BLaER1 treated with 17β-estradiol and CSF1 and Interleukin-3, amounts not matched to agents 10 nM and 100 nM (cell line): ENCODE results near the gene DOCK1.

ENCODE experiments used
- H3K27ac ChIP-seq, 11 experiments: shearing (Covaris generic); formaldehyde crosslinking; 2 replicates each; pipeline ENCODE4 v1.8.1; 2022
- H3K27me3 ChIP-seq, 11 experiments: shearing (Covaris generic); formaldehyde crosslinking; 2 replicates each; pipeline ENCODE4 v1.8.1; 2022
- H3K36me3 ChIP-seq, 11 experiments: shearing (Covaris generic); formaldehyde crosslinking; 2 replicates each; pipeline ENCODE4 v1.8.1; 2022
- H3K4me1 ChIP-seq, 10 experiments: shearing (Covaris generic); formaldehyde crosslinking; 2 replicates each; pipeline ENCODE4 v1.8.1; 2022
- H3K4me2 ChIP-seq, 11 experiments: shearing (Covaris generic); formaldehyde crosslinking; 2 replicates each; pipeline ENCODE4 v1.8.1; 2022
- H3K4me3 ChIP-seq, 10 experiments: shearing (Covaris generic); formaldehyde crosslinking; 2 replicates each; pipeline ENCODE4 v1.8.1; 2022
- H3K9ac ChIP-seq, 11 experiments: shearing (Covaris generic); formaldehyde crosslinking; 2 replicates each; pipeline ENCODE4 v1.8.1; 2022
- H3K9me3 ChIP-seq, 11 experiments: shearing (Covaris generic); formaldehyde crosslinking; replicated peaks in 1 of 11; 2 replicates each; pipeline ENCODE4 v1.8.1; 2022
- H4K20me1 ChIP-seq, 11 experiments: shearing (Covaris generic); formaldehyde crosslinking; 2 replicates each; pipeline ENCODE4 v1.8.1; 2022
- Cebpa-rat ChIP-seq, 11 experiments: shearing (Covaris generic); IDR thresholded peaks; 2 replicates each; pipeline ENCODE4 v1.8.1; 2022

The DOCK1 gene

DNA sequence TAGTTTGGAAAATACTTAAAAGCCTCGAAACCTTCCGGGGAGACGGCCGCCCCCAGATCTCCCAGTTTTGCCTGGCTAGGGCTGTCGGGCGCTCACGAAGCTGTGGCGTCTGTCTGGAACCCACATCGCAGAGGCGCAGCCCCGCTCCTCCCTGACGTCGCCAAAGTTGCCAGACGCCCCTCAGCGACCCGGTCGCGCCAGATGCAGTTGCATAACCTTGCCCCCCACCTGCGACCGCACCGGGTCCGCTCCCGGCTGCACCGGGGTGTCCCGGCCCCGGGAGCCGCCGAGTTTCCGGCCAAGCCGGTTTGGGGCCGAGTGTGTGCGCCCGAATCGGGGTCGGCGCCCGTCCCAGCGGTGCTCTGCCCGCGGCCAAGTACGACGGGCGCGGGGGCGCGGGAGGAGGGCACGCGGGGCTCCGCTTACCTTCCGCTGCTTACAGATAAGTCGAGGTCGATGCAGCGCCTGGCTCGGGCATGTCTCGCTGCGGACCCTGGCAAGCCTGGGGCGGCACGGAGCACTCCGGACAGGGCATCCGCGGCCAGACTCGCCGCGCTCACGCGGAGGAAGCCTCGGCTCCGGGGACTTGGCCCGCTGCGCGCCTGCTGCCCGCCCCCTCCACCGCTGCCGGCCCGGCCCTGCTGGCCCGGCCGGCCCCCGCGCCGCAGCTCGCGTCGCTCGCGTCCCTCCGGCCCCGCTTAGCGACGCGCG is 290.5 kb downstream of the DOCK1 start:
- no peak overlapping the region for H3K27ac ChIP-seq
- peaks cover 0 to 20% (median 18%) of the 10 kb centered on the region in 10 experiments; a peak in 16 of 20 replicates for H3K4me1 ChIP-seq
- no peaks in the 10 kb centered on the region for H4K20me1 ChIP-seq
- H3K4me2 ChIP-seq = no peak overlapping the region
- no peak overlapping the region for H3K9ac ChIP-seq
- no peaks in the 10 kb centered on the region for H3K36me3 ChIP-seq
- peaks cover 12 to 19% (median 15%) of the 10 kb centered on the region in 11 experiments; a peak in 21 of 22 replicates for H3K9me3 ChIP-seq
- no peak overlapping the region for H3K4me3 ChIP-seq
- peaks cover 11 to 20% (median 18%) of the 10 kb centered on the region in 11 experiments; a peak in 21 of 22 replicates for H3K27me3 ChIP-seq
- TF ChIP-seq Cebpa-rat (IDR thresholded peaks at IDR 0.05) = no peak

DNA sequence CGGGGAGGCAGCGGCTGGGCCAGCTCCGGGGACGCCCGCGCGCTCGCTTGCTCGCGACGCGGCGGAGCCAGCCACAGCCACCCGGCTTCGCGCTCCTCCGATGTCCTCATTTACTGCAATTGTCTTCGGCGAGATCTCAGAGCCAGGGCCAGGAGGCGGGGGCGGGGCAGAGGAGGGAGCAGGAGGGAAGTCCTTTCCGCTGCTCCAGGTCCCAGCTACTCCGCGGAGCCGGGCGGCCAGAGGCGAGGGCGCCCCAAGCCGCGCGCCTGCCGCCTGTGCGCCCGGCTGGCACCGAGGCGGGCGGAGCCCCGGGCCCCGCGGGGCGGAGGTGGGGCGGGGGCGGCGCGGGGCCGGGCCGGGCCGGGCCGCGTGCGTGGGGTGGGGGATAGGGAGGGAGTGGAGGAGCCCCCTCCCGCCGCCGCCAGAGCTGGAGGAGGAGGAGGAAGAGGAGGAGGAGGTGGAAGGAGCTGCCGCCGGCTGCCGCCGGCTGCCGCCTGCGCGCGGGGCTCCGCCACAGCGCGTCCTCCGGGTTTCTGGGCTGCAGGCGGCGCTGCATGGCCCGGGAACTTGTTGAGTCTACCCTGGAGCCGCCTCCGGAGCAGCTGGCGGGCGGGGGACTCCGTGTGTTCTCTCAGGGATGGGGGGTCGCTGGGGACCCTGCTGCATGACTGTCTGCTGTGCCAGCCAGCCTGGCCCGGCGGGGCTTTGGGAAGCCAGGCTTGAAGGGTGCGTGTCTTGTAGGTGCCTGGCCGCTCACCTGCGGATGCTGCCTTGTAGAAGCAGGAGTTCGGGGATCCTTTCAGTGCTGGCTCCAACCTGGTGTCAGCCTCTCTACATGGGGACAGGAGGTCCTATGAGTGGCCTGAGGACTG is 291.3 kb downstream of the DOCK1 start, which contains the start of gene INSYN2A:
Gene INSYN2A (minus strand): TSS at position 310 of the 872 bp plus-strand sequence. CDS start 20,196 bp downstream, outside the sequence.
- no peak within 1 kb of the TSS for H3K4me3 ChIP-seq
- H3K9ac ChIP-seq = no peak within 1 kb of the TSS
- peaks cover 12 to 19% (median 15%) of the 10 kb centered on the region in 11 experiments; a peak in 21 of 22 replicates for H3K9me3 ChIP-seq
- H3K36me3 ChIP-seq = no peaks in the 10 kb centered on the region
- H3K27ac ChIP-seq = no peak within 1 kb of the TSS
- H4K20me1 ChIP-seq = no peaks in the 10 kb centered on the region
- TF ChIP-seq Cebpa-rat (IDR thresholded peaks at IDR 0.05) = no peak
- H3K27me3 ChIP-seq = peaks cover 11 to 20% (median 18%) of the 10 kb centered on the region in 11 experiments; a peak in 21 of 22 replicates
- H3K4me2 ChIP-seq = peak within 1 kb of the TSS in 9 of 11 experiments; percentile 30 to 68 (median 57); a peak in 15 of 22 replicates
- H3K4me1 ChIP-seq = peaks cover 0 to 20% (median 18%) of the 10 kb centered on the region in 10 experiments; a peak in 16 of 20 replicates

DNA sequence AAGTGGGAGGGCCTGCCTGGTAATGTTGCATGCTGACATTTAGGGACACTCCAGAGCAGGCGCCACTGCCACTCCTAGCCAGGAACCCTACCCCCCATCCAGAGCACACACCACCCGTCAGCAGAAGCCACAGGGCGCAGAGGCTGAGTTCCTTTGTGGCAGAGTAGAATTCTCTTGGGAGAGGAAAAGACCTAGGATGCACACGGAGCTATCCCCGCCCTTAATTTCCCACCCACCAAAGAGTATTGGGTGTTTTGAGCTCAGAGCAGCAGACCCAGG is 291.9 kb downstream of the DOCK1 start:
- Histone ChIP-seq H3K9me3 (peaks cover 12 to 19% (median 15%) of the 10 kb centered on the region in 11 experiments; a peak in 21 of 22 replicates), H3K4me1 (peaks cover 0 to 20% (median 18%) of the 10 kb centered on the region in 10 experiments; a peak in 16 of 20 replicates), H3K9ac (no peak overlapping the region), H4K20me1 (no peaks in the 10 kb centered on the region), H3K27ac (no peak overlapping the region), H3K36me3 (no peaks in the 10 kb centered on the region), H3K4me2 (peak overlapping the region in 9 of 11 experiments; percentile 30 to 68 (median 57); a peak in 15 of 22 replicates), H3K27me3 (peaks cover 11 to 20% (median 18%) of the 10 kb centered on the region in 11 experiments; a peak in 21 of 22 replicates), H3K4me3 (no peak overlapping the region)
- no peak for TF ChIP-seq Cebpa-rat (IDR thresholded peaks at IDR 0.05)

DNA sequence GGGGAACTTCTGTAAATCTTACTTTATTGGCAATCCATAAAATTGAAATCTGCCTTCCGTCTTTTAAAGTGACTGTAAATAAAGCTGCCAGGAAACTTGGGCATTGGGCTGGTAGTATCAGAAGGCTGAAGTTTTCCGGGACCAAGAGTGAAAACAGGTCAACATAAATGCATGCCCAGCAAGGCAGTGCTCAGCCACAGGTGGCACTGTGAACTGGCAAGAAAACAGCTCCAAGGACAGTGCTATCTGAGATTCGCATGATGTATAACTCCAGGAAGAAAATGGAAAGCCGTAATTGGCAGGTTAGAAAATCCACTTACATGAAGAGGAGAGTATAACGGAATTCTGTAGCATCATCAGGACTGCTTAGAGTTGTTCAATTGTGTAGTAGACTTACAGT is 293.1 kb downstream of the DOCK1 start:
- TF ChIP-seq Cebpa-rat (IDR thresholded peaks at IDR 0.05) = no peak
- Histone ChIP-seq H3K9ac (no peak overlapping the region), H3K4me2 (peak overlapping the region in 8 of 11 experiments; percentile 35 to 68 (median 58); a peak in 11 of 22 replicates), H4K20me1 (no peaks in the 10 kb centered on the region), H3K4me1 (peaks cover 0 to 20% (median 18%) of the 10 kb centered on the region in 10 experiments; a peak in 16 of 20 replicates), H3K36me3 (no peaks in the 10 kb centered on the region), H3K9me3 (peaks cover 12 to 19% (median 15%) of the 10 kb centered on the region in 11 experiments; a peak in 21 of 22 replicates), H3K4me3 (no peak overlapping the region), H3K27ac (no peak overlapping the region), H3K27me3 (peaks cover 11 to 20% (median 18%) of the 10 kb centered on the region in 11 experiments; a peak in 21 of 22 replicates)

DNA sequence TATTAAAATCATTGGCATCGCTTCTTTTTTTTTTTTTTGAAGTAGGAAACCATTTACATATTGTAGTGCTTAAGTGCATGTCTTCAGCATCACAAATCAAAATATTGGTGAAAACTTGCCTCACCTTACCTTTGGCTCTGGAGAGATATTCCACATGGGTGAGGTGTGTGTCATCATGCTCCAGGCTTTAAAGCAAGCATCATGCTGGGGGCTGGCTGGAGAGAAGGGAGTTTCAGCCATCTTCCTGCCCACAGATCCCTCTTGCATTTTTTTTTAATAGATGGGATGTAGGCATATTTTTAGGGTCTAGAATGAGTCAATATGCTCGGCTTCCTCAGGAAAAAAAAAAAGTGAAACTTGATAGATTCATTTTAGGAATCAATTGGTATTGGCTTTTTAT is 293.5 kb downstream of the DOCK1 start:
- H3K4me3 ChIP-seq = no peak overlapping the region
- no peak for TF ChIP-seq Cebpa-rat (IDR thresholded peaks at IDR 0.05)

DNA sequence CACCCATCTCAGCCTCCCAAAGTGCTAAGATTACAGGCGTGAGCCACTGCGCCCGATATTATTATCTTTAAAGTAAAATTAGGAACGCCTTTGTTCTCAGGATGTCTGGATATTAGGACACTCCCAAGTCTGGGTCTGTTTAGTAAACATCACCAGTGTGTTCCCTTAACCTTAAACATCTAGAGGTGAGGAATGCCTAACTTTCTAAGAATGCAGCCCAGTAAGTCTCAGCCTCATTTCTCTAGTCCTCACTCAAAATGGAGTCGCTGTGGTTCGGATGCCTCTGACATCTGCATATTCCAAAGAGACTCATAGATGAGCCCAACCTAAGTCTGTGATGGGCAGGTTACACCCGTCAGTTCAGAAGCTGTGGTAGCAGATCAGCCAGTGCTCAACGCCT is 295.4 kb downstream of the DOCK1 start:
- H4K20me1 ChIP-seq = no peaks in the 10 kb centered on the region
- TF ChIP-seq Cebpa-rat (IDR thresholded peaks at IDR 0.05) = no peak
- peaks cover 3 to 6% (median 3%) of the 10 kb centered on the region in 11 experiments; a peak in 21 of 22 replicates for H3K27me3 ChIP-seq
- H3K4me3 ChIP-seq = no peak overlapping the region
- H3K36me3 ChIP-seq = no peaks in the 10 kb centered on the region
- no peak overlapping the region for H3K4me2 ChIP-seq
- H3K27ac ChIP-seq = no peak overlapping the region
- peaks cover 5 to 7% (median 6%) of the 10 kb centered on the region in 11 experiments; a peak in 21 of 22 replicates for H3K9me3 ChIP-seq
- no peak overlapping the region for H3K9ac ChIP-seq
- peaks cover 0 to 20% (median 18%) of the 10 kb centered on the region in 10 experiments; a peak in 16 of 20 replicates for H3K4me1 ChIP-seq

More for the DNA sequence above, 293.5 kb downstream of the DOCK1 start:
- H3K4me2 ChIP-seq = no peak overlapping the region
- H4K20me1 ChIP-seq = no peaks in the 10 kb centered on the region
- peaks cover 0 to 20% (median 18%) of the 10 kb centered on the region in 10 experiments; a peak in 16 of 20 replicates for H3K4me1 ChIP-seq
- H3K36me3 ChIP-seq = no peaks in the 10 kb centered on the region
- peaks cover 11 to 20% (median 18%) of the 10 kb centered on the region in 11 experiments; a peak in 21 of 22 replicates for H3K27me3 ChIP-seq
- H3K9ac ChIP-seq = no peak overlapping the region
- no peak overlapping the region for H3K27ac ChIP-seq
- peaks cover 12 to 19% (median 15%) of the 10 kb centered on the region in 11 experiments; a peak in 21 of 22 replicates for H3K9me3 ChIP-seq

DNA sequence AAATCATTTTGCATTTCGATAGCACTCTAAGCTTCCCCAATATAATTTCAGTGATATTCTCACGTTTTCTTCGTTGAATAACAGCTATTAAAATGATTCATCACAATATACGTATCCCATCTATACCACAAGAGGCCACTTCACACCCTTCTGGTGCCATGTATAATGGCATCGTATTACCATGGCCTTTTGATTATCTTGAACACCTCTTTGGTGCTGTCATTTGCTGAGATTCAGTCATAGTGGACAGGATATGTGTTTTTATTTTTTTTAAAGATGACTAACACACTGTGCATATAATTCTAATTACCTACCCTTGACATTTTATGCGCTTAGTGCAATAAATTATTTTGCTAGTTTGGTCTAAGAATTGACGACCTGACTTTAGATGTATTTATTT is 297.8 kb downstream of the DOCK1 start:
- H3K4me1 ChIP-seq = peaks cover 0 to 6% (median 3%) of the 10 kb centered on the region in 10 experiments; a peak in 14 of 20 replicates
- H3K9me3 ChIP-seq = no peaks in the 10 kb centered on the region
- H3K4me2 ChIP-seq = no peak overlapping the region
- H3K27me3 ChIP-seq = no peaks in the 10 kb centered on the region
- no peak for TF ChIP-seq Cebpa-rat (IDR thresholded peaks at IDR 0.05)
- H4K20me1 ChIP-seq = no peaks in the 10 kb centered on the region
- H3K9ac ChIP-seq = no peak overlapping the region
- H3K36me3 ChIP-seq = no peaks in the 10 kb centered on the region
- H3K27ac ChIP-seq = no peak overlapping the region
- H3K4me3 ChIP-seq = no peak overlapping the region

DNA sequence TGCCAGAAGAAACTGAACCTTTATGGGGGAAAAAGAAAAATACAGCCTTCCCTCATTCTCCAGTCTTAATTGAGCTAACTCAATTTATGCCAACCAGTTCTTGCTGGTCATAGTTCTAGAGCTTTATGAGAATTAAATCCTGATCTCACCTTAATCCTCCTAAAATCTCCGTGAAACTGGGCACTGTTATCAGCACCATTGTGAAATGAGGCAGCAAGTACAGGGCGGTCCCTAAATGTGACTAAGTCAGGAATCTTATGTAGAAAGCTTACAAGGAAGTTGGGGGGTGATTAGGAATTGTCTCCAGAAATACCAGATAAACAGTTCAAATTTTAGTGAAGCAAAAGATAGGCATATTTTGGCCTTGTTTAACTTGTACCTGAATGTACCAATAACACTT is 301.9 kb downstream of the DOCK1 start:
- no peak overlapping the region for H3K9ac ChIP-seq
- TF ChIP-seq Cebpa-rat (IDR thresholded peaks at IDR 0.05) = no peak
- no peaks in the 10 kb centered on the region for H3K36me3 ChIP-seq
- no peak overlapping the region for H3K27ac ChIP-seq
- no peaks in the 10 kb centered on the region for H3K9me3 ChIP-seq
- peaks cover 0 to 4% (median 0%) of the 10 kb centered on the region in 10 experiments; a peak in 4 of 20 replicates for H3K4me1 ChIP-seq
- no peaks in the 10 kb centered on the region for H3K27me3 ChIP-seq
- H3K4me2 ChIP-seq = no peak overlapping the region
- H3K4me3 ChIP-seq = no peak overlapping the region
- H4K20me1 ChIP-seq = no peaks in the 10 kb centered on the region
